ENCODE measurements around the gene FGF9.

- TF ChIP-seq CTCF (conservative IDR thresholded peaks at IDR 0.05 in 1 of 2, IDR thresholded peaks at IDR 0.05 in 1 of 2; ENCODE audit: extremely low read depth in 1 of 2, insufficient read depth in 1 of 2, low read depth in 1 of 2, low read length in 2 of 2) (no peak), EZH2 (IDR thresholded peaks at IDR 0.05; ENCODE audit: borderline replicate concordance, low read length) (no peak)
Measured at GRCh38 chr13:21707586-21707985, 36.7 kb downstream of the FGF9 start.
